Activated CD8-positive, alpha-beta memory T cell treated with anti-CD3 and anti-CD28 coated beads, Interleukin-2, amount 50 U/mL, for 4 hours (primary cell): ENCODE data around the gene AKAP8.
"Not testable (repeated sequence)": the region's sequence is repeated elsewhere in the genome, so short reads cannot be mapped to it uniquely, and the experiment has no call there.

Experiments
- DNase-seq: peaks from one replicate; pipeline ENCODE4 v3.0.0-alpha.2; 2020

The AKAP8 gene

GRCh38 chr19:15379083-15379998 lies at the start of gene AKAP8:
Gene AKAP8, minus strand, starts transcription at chr19:15379787. Its CDS starts 56 bp downstream, at chr19:15379731.
- peak; percentile 97 for DNase-seq

DNA sequence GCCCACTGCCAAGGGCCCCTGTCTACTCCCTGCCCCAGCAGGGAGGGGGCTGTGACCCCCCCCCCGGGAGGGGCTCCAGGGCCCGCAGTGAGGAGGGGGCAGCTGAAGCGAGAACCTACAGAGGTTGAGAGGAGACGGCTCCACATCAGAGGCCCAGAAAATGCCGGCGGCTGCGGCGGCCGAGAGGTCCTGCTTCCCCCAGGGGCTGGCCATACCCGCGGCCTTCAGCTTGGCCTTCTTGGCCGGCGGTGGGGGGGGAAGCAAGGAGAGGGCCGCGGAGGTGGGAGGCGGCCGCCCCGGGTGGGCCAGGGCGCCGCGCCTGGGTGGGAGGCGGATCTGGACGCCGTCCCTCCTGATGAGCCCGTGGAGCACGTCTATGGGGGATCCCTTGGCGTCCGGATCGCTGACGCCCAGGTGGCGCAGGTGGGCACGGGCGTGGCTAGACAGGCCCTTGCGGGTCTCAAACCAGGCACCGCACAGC lies 48.4 kb upstream of the AKAP8 start:
- no peak for DNase-seq

DNA sequence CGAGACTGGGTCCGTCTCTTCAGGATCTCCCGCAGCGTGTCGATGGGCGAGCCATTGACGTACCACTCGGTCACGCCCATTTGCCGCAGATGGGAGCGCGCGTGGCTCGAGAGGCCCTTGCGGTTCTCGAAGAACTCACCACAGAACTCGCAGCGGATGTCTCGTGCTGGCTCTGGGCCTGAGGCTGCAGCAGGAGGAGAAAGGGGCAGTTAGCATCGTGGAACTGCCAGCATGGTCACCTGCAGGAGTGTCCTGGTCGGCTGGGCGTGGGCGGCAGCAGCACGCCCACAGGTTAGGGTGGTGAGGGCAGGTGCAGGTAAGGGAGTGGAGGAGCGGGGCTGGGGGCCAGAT lies 47.7 kb upstream of the AKAP8 start:
- DNase-seq: no peak

- no peak for DNase-seq
Observed at GRCh38 chr19:15426485-15427349, 47.1 kb upstream of the AKAP8 start.

DNA sequence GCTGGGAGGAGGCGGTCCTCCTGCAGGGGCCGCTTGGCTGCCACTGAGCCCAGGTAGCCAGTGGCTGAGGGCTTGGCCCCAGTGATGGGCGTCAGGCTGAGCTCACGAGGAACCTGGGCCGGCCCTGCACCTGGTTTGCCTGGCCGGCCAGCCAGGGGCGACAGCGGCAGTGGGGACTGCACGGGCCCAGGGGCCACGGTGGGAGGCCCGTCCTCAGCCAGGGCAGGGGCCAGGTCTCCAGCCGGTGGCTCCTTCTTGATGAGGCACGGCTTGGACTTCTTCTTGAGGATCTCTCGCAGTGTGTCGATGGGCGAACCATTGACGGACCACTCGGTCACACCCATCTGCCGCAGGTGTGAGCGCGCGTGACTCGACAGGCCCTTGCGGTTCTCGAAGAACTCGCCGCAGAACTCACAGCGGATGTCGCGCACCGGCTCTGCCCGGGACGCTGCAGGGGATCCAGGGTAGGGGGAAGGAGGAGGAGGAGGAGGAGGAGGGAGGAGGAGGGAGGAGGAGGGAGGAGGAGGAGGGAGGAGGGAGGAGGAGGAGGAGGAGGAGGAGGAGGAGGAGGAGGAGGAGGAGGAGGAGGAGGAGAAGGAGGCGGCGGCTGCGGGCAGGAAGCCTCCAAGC lies 45.8 kb upstream of the AKAP8 start:
- DNase-seq: no peak

GRCh38 chr19:15424692-15425272 lies 45.2 kb upstream of the AKAP8 start:
- no peak for DNase-seq

DNA sequence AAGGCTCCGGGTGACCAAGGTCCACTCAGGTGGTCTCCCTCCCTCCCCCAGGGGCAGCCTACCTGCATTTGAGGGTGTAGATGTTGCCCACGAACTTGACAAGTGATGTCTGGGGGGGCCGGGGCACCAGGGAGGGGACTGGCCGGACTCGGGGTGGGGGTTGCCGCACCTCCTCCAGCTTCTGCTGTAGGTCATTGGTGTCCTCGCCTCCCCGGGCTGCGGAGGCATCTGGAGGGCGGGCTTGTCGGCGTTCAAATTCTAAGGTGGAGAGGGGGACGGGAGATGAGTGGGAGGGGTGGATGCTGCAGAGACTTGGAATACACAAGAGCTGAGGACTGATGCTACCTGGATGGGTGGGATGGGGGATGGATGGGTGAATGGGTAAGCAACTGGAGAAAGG lies 44.5 kb upstream of the AKAP8 start:
- DNase-seq: no peak

DNA sequence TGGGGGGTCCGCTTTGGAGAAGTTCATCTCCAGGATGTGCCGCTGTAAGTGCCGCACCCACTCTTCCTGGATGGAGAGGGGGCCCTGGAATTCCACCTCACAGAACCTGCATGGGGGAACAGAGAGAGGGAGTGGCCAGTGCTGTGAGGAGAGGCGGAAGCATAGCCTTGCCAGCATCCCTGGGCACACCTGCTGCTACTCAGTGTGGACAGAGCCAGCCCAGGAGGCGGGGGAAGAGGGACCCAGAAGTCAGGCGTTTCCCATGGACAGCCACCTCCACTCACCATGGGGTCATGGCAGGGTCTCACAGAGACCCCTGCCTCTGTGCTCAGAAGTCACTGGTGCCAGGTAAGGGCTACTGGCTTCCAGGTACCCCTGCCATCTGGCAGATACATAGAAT lies 43.5 kb upstream of the AKAP8 start:
- no peak for DNase-seq

GRCh38 chr19:15422296-15423075 lies 42.9 kb upstream of the AKAP8 start:
- no peak for DNase-seq

GRCh38 chr19:15421721-15422260 lies 42.2 kb upstream of the AKAP8 start:
- DNase-seq: no peak

DNA sequence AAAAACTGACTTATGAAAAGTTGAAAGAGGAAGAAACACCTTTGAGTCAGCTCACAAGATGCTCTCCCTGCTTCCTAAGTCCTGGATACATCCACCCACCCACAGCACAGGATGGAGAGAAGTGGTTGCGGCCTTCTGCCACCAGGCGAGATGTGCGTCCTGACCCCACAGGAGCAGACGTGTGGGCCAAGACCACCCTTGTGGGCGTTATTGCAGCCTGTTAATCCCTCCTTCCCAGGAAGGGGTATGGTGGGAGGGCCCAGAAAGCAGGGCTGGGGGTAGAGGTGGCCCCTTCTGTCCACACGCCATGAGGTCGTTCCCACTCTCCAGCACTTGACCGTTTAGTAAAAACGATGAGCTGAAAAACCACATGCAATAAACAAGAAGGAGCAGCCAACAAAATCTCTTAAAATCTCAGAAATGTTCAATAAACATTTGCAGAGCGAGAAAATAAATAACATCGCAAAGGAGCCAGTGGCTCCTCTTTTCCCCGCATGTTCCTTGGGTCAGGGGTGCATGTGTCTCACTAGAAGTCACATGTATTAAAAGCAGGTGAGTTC lies 41.6 kb upstream of the AKAP8 start:
- DNase-seq: no peak

GRCh38 chr19:15419413-15420025 lies 39.9 kb upstream of the AKAP8 start:
- no peak for DNase-seq

DNA sequence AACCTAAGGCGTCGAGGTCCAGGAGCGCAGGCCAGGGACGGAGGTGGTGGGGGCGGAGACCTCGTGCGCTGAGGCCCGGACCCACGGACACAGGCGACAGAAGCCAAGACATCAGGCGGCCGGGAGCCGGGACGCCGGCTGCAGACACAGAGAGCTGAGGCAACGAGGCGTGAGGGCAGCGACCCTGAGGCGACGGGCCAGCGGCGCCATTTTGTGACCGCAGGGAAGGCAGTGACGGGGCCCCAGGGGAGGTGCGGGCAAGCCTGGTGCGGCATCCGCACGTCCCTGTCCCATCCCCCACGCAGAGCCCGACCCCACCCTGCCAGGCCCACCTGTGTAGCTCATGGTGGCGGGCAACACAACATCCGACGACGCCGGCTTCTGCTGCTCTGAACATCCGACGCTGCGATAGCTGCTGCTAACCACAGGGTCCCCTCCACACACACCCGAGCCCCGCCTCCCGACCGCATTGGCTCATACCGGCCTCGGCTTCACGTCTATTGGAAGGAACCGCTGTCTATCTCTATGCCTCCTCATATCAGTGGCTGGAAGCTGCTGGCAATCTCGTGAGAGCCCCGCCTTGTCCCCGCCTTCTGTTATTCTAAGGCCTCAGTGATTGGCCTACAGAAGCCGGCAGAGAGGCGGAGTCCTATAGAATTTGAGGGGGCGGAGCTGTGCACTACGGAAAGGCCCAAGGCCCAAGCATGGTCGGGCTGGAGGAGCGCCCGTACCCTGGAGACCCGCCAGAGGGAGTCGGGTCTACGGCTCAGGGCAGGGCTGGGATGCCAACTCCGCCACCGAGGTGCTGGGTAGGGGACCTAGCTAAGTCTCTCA lies 39.2 kb upstream of the AKAP8 start, which contains the start of gene AKAP8L:
TSS of gene AKAP8L (minus strand) at position 410 of the 834 bp plus-strand sequence. CDS start at position 345, 65 bp downstream.
- peak; percentile 96 for DNase-seq

DNA sequence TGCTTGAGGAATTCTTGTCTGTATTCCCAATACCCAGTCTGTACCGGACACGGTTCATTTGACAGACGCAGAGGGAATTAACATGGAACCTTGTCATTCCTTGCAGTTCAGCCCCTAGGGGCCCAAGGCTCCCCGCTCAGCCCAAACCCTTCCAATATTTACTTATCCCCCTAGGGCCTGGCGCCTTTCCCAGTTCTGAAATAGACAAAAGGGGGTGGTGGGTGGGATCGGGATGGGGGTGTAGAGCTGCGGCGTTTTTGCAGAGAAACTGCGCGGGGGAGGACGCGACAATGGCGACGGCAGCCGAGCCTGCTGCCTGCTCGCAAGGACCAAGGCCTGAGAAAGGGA lies 38.6 kb upstream of the AKAP8 start:
- no peak for DNase-seq

- no peak for DNase-seq
Observed at GRCh38 chr19:15417699-15418098, 38.1 kb upstream of the AKAP8 start.

DNA sequence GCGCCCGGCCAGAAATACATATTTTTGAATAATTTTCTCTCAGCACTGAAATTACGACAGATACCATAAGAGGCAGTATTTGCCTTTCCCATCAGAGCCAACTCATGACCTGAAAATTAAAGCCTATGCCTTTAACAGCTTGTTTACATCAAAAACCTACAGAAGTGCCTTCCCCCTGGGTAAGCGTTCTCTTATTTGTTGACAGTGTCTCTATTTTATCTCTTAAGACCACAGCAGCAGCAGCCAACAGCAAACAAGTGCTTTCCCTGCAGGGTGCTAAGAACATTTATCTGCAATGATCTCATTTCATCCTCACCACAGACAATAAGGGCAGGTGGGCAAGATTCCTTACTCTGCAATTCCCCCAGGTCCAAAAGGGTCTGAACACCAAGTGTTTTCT lies 33.2 kb upstream of the AKAP8 start:
- DNase-seq: no peak

GRCh38 chr19:15411351-15411750 lies 31.8 kb upstream of the AKAP8 start:
- not testable (repeated sequence) for DNase-seq

DNA sequence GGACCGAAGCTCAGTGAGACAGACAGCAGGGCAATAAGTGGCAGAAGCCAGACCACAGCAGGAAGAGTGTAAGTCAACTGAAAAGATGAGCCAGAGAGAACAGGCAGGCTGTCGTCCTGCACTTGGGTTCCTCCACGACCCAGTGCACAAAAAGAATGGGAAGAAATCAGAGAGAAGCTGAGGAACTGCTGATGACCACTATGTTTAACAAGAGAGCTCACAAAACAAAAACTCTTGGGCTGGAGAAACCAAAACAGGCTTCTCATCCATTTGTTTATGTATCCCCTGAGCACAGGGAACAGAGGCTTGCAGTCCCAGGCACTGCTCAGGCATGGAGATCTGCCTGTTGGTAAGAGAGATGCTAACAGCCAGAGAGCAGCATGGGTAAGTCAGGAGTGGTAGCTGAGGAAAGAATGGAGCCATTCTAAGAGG lies 25.2 kb upstream of the AKAP8 start:
- no peak for DNase-seq

GRCh38 chr19:15404097-15404779 lies 24.7 kb upstream of the AKAP8 start:
- no peak for DNase-seq
